VCaP (cell line): Measurements from ENCODE around the gene FITM2.
"Not testable (repeated sequence)": the region's sequence is repeated elsewhere in the genome, so short reads cannot be mapped to it uniquely, and the experiment has no call there.

Experiments
- H3K27ac ChIP-seq: fragments of 450-650 bp; 2 replicates; pipeline ENCODE4 v1.5.1; 2017
- TF ChIP-seq, protein P1 (sequence below): fragments of 450-650 bp; conservative IDR thresholded peaks from 2 replicates; pipeline ENCODE4 v1.5.1; 2017; ENCODE audit warnings: mild to moderate bottlenecking, moderate library complexity

The FITM2 gene

DNA sequence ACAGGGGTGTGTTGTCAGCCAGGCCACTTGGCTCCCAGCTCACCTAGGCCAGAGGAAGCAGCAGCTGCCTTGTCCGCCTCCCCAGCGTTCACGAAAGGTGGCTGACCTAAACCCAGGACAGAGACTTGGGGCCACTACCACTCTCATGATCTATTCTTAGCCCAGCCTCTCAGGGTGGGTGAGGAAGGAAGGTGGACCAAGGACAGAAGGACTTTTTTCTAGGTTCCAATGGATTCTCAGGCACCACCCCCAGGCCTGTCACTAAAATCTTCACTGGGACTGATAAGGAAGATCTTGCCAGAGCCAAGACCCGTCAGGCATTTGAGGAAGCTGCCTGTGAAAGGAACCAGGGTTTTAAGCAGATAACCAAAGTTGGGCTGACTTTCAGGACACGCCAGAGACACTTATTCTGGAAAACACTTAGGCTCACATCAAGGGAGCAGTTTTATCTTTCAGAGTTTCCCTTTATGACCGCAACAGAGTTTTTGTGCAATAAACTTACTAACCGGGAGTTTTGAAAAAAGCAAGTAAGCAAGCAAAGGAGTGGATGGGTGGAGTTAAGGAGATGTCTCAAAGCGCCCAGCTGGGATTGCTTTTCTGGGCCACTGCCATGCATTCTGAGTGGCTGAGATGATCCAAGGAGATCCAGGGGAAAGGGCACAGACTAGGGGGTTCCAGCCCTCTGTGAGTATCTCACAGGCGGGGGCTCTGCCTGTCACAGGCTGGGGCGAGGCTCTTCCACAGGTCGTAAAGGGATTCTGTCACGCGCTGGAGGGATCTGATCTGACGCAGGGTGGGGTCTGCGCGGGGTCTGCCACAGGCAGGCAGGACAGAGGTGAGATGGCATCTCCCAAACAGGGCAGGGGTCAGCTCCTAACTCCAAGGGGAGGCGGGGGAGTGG lies 989 bp downstream of the FITM2 start:
- TF ChIP-seq, protein P1, sequence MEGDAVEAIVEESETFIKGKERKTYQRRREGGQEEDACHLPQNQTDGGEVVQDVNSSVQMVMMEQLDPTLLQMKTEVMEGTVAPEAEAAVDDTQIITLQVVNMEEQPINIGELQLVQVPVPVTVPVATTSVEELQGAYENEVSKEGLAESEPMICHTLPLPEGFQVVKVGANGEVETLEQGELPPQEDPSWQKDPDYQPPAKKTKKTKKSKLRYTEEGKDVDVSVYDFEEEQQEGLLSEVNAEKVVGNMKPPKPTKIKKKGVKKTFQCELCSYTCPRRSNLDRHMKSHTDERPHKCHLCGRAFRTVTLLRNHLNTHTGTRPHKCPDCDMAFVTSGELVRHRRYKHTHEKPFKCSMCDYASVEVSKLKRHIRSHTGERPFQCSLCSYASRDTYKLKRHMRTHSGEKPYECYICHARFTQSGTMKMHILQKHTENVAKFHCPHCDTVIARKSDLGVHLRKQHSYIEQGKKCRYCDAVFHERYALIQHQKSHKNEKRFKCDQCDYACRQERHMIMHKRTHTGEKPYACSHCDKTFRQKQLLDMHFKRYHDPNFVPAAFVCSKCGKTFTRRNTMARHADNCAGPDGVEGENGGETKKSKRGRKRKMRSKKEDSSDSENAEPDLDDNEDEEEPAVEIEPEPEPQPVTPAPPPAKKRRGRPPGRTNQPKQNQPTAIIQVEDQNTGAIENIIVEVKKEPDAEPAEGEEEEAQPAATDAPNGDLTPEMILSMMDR, result no peak
- peak overlapping the region; percentile 82; the same call in 1 of the 2 replicates for H3K27ac ChIP-seq

DNA sequence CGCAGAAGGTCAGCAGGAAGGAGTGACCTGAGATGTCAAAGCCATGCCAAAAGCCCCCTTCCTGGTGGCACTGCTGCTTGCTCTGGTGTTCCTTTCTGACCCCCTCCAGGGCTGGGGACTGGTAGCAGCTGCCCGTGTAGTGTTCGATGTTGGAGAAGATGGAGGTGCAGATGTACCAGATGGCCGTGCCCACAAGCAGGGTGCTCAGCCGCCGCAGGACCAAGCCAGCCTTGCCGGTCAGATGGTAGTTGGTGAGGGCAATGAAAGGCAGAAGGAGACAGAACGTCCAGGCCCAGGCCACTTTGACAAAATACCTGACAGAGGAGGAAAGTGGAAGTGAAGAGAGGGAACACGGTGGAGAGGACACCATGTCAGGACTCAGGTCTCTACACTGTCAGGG lies 4.1 kb downstream of the FITM2 start:
- TF ChIP-seq, protein P1, result no peak

DNA sequence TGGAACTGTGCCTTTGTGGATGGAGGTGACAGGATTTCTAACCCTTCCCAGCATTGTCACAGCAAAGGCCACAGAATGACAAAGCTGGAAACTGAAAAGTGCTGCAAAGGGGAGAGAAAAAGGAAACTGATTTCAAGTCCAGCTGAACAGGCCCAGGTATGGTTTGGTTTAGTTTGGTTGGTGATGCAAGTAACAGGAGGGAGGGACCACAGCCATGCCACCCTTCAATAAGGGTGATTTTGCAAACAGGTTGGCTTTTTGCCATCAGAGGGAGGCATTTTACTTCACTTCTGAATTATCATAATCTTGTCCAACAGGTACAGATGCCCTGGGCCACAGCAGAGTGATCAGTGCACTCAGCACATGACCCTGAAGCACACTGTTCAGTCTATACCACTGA lies 6.6 kb downstream of the FITM2 start:
- TF ChIP-seq, protein P1, result no peak
- H3K27ac ChIP-seq, result no peak overlapping the region

More for the DNA sequence above, 4.1 kb downstream of the FITM2 start:
- H3K27ac ChIP-seq, result no peak overlapping the region

- TF ChIP-seq, protein P1, result no peak
- peak overlapping the region; percentile 48 for H3K27ac ChIP-seq
Measured at GRCh38 chr20:44302736-44303135, 8.3 kb downstream of the FITM2 start.

DNA sequence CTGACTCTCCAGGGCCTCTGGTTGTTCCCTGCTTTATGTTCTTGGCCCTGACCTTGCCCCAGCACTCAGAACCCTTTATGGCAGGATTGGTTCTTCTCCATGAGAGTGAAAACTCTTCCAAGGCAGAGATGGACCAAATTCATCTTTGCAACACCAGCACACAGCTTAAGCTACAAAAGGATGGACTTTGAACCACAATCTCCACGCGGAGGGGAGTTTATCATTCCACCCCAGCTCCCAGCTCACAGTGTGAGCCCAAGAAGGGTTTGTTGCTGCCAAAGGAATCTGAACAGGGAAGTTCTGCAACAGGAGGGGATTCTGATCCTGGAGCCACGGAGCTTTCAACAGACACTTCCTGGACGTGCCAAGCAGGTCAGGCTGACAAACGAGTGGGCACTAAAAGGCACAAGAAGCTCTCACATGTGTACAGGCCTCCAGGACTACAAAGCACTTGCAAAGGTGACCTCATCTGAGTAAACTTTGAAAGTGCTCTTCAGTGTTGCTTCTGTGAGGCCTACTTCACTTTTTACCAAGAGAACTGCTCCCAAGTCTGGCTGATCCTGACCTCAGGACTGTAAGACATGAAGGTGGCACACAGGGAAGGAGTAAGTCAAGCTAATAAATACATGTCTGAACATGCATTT lies 8.9 kb downstream of the FITM2 start:
- H3K27ac ChIP-seq, result peak overlapping the region; percentile 48
- TF ChIP-seq, protein P1, result no peak

GRCh38 chr20:44301285-44301684 lies 9.7 kb downstream of the FITM2 start:
- no peak overlapping the region for H3K27ac ChIP-seq
- TF ChIP-seq, protein P1, result no peak

GRCh38 chr20:44299011-44299535 lies 11.9 kb downstream of the FITM2 start:
- H3K27ac ChIP-seq, result not testable (repeated sequence)
